Immature natural killer cell (primary cell): ENCODE results near the gene ZIC2. TPM values are rescaled to one million over a fixed set of nuclear protein-coding genes. Genes with fewer than 3 reads are reported as not detected.
A peak's percentile ranks its signal among the peaks of the same experiment; 100 is the strongest.
"Not testable (repeated sequence)": the region's sequence is repeated elsewhere in the genome, so short reads cannot be mapped to it uniquely, and the experiment has no call there.

ENCODE experiments used
- DNase-seq, 3 donors: peaks; one replicate each; pipeline ENCODE4 v3.0.0; 2022; ENCODE audit warnings: mixed read lengths in 1 of 3
- H3K27ac Mint-ChIP-seq, 6 donors: one replicate each; pipeline ENCODE4 v1.8.0; 2020; ENCODE audit warnings: mixed read lengths in 6 of 6, mild to moderate bottlenecking in 5 of 6, inconsistent platforms in 4 of 6, moderate library complexity in 3 of 6
- H3K27me3 Mint-ChIP-seq, 3 donors: one replicate each; pipeline ENCODE4 v1.8.0; 2020 to 2021; ENCODE audit warnings: low read depth in 3 of 3, mild to moderate bottlenecking in 3 of 3, mixed read lengths in 3 of 3, moderate library complexity in 3 of 3, inconsistent platforms in 1 of 3
- H3K36me3 Mint-ChIP-seq, 3 donors: one replicate each; pipeline ENCODE4 v1.8.0; 2020; ENCODE audit warnings: mixed read lengths in 3 of 3, inconsistent platforms in 2 of 3, mild to moderate bottlenecking in 2 of 3
- H3K4me1 Mint-ChIP-seq, 2 donors: one replicate each; pipeline ENCODE4 v1.8.0; 2020; ENCODE audit warnings: inconsistent platforms in 2 of 2, mild to moderate bottlenecking in 2 of 2, mixed read lengths in 2 of 2, moderate library complexity in 1 of 2
- H3K4me3 Mint-ChIP-seq, 5 donors: one replicate each; pipeline ENCODE4 v1.8.0; 2020; ENCODE audit warnings: mild to moderate bottlenecking in 5 of 5, mixed read lengths in 5 of 5, inconsistent platforms in 3 of 5, moderate library complexity in 3 of 5
- H3K9me3 Mint-ChIP-seq, 6 donors: one replicate each; pipeline ENCODE4 v1.8.0; 2020; ENCODE audit warnings: mild to moderate bottlenecking in 6 of 6, mixed read lengths in 6 of 6, inconsistent platforms in 4 of 6, moderate library complexity in 3 of 6
- polyA plus RNA-seq, 3 donors: library from polyadenylated mRNA; unstranded; fragments of 300-500 nt; fragmentation: Illumina TruSeq; gene quantifications; one replicate each; pipeline ENCODE4 v1.2.3, GENCODE V29; 2021

Gene ZIC2
- polyA plus RNA-seq, 3 donors from 2014 or later, result not detected

- H3K4me1 Mint-ChIP-seq, result peaks cover 3 to 10% of the 10 kb centered on the region in 2 donors
- peaks cover 61 to 64% (median 63%) of the 10 kb centered on the region in 3 donors for H3K27me3 Mint-ChIP-seq
- H3K9me3 Mint-ChIP-seq, result peaks cover 7 to 50% (median 18%) of the 10 kb centered on the region in 6 donors
- H3K36me3 Mint-ChIP-seq, result peaks cover 0 to 19% (median 3%) of the 10 kb centered on the region in 3 donors
- peak overlapping the region in 1 of 6 donors; percentile 35 for H3K27ac Mint-ChIP-seq
- DNase-seq, result no peak
- H3K4me3 Mint-ChIP-seq, result peak overlapping the region in 1 of 5 donors; percentile 52
These were observed 14.9 kb downstream of the ZIC2 start for GRCh38 chr13:99996381-99996973.

- Mint-ChIP-seq H3K9me3 (peaks cover 7 to 45% (median 14%) of the 10 kb centered on the region in 6 donors), H3K27ac (no peak overlapping the region), H3K27me3 (peaks cover 51 to 52% (median 52%) of the 10 kb centered on the region in 3 donors), H3K36me3 (peaks cover 0 to 19% (median 3%) of the 10 kb centered on the region in 3 donors), H3K4me3 (peak overlapping the region in 1 of 5 donors; percentile 49), H3K4me1 (peaks cover 3 to 10% of the 10 kb centered on the region in 2 donors)
- no peak for DNase-seq
These were observed 16.2 kb downstream of the ZIC2 start for GRCh38 chr13:99997702-99998214.

- H3K27me3 Mint-ChIP-seq, result peaks cover 47 to 50% (median 47%) of the 10 kb centered on the region in 3 donors
- H3K9me3 Mint-ChIP-seq, result peaks cover 6 to 45% (median 12%) of the 10 kb centered on the region in 6 donors
- H3K4me3 Mint-ChIP-seq, result peak overlapping the region in 1 of 5 donors; percentile 49
- no peak for DNase-seq
- peaks cover 0 to 19% (median 3%) of the 10 kb centered on the region in 3 donors for H3K36me3 Mint-ChIP-seq
- H3K27ac Mint-ChIP-seq, result no peak overlapping the region
- peaks cover 3 to 10% of the 10 kb centered on the region in 2 donors for H3K4me1 Mint-ChIP-seq
These were observed 16.7 kb downstream of the ZIC2 start for GRCh38 chr13:99998261-99998660.

- H3K36me3 Mint-ChIP-seq, result no peaks in the 10 kb centered on the region
- peaks cover 5 to 8% (median 5%) of the 10 kb centered on the region in 3 donors for H3K27me3 Mint-ChIP-seq
- no peaks in the 10 kb centered on the region for H3K9me3 Mint-ChIP-seq
- DNase-seq, result no peak
- no peaks in the 10 kb centered on the region for H3K4me1 Mint-ChIP-seq
- H3K27ac Mint-ChIP-seq, result no peak overlapping the region
- no peak overlapping the region for H3K4me3 Mint-ChIP-seq
These were observed 33.0 kb downstream of the ZIC2 start for GRCh38 chr13:100014621-100015020.

- no peaks in the 10 kb centered on the region for H3K9me3 Mint-ChIP-seq
- no peak overlapping the region for H3K4me3 Mint-ChIP-seq
- H3K36me3 Mint-ChIP-seq, result no peaks in the 10 kb centered on the region
- no peaks in the 10 kb centered on the region for H3K4me1 Mint-ChIP-seq
- DNase-seq, result no peak
- no peak overlapping the region for H3K27ac Mint-ChIP-seq
- H3K27me3 Mint-ChIP-seq, result peaks cover 0 to 5% (median 4%) of the 10 kb centered on the region in 3 donors
These were observed 38.3 kb downstream of the ZIC2 start for GRCh38 chr13:100019780-100020356.

- peaks cover under 1 to 4% (median 2%) of the 10 kb centered on the region in 3 donors for H3K27me3 Mint-ChIP-seq
- DNase-seq, result no peak
- H3K4me1 Mint-ChIP-seq, result no peaks in the 10 kb centered on the region
- no peak overlapping the region for H3K4me3 Mint-ChIP-seq
- no peak overlapping the region for H3K27ac Mint-ChIP-seq
- H3K36me3 Mint-ChIP-seq, result no peaks in the 10 kb centered on the region
- no peaks in the 10 kb centered on the region for H3K9me3 Mint-ChIP-seq
These were observed 41.2 kb downstream of the ZIC2 start for GRCh38 chr13:100022798-100023197.

- no peaks in the 10 kb centered on the region for H3K4me1 Mint-ChIP-seq
These were observed 42.4 kb downstream of the ZIC2 start for GRCh38 chr13:100024023-100024422.

GRCh38 chr13:100029933-100030332 is 48.3 kb downstream of the ZIC2 start:
- Mint-ChIP-seq H3K27me3 (peaks cover 2 to 7% (median 5%) of the 10 kb centered on the region in 3 donors), H3K27ac (no peak overlapping the region), H3K4me3 (no peak overlapping the region), H3K9me3 (no peaks in the 10 kb centered on the region), H3K36me3 (peaks cover 0 to 3% (median 0%) of the 10 kb centered on the region in 3 donors), H3K4me1 (no peaks in the 10 kb centered on the region)
- no peak for DNase-seq

More at GRCh38 chr13:100024023-100024422, 42.4 kb downstream of the ZIC2 start:
- H3K27ac Mint-ChIP-seq, result no peak overlapping the region
- H3K27me3 Mint-ChIP-seq, result peaks cover under 1 to 4% (median 3%) of the 10 kb centered on the region in 3 donors
- no peaks in the 10 kb centered on the region for H3K9me3 Mint-ChIP-seq
- peaks cover 0 to 3% (median 0%) of the 10 kb centered on the region in 3 donors for H3K36me3 Mint-ChIP-seq
- no peak overlapping the region for H3K4me3 Mint-ChIP-seq
- no peak for DNase-seq

GRCh38 chr13:100032642-100033041 is 51.1 kb downstream of the ZIC2 start:
- not testable (repeated sequence) for DNase-seq, H3K36me3 Mint-ChIP-seq, H3K27ac Mint-ChIP-seq, H3K4me3 Mint-ChIP-seq, H3K9me3 Mint-ChIP-seq, H3K27me3 Mint-ChIP-seq, H3K4me1 Mint-ChIP-seq

GRCh38 chr13:100035936-100036335 is 54.4 kb downstream of the ZIC2 start:
- H3K36me3 Mint-ChIP-seq, result no peaks in the 10 kb centered on the region
- no peak overlapping the region for H3K4me3 Mint-ChIP-seq
- H3K9me3 Mint-ChIP-seq, result no peaks in the 10 kb centered on the region
- H3K27ac Mint-ChIP-seq, result no peak overlapping the region
- no peak for DNase-seq
- H3K27me3 Mint-ChIP-seq, result peaks cover 2 to 6% (median 2%) of the 10 kb centered on the region in 3 donors
- no peaks in the 10 kb centered on the region for H3K4me1 Mint-ChIP-seq

Other genes starting within 250 kb of the ZIC2 start
- not detected for gene ZIC5, start 10.0 kb upstream of the ZIC2 start, polyA plus RNA-seq
- gene PCCA, start 107.3 kb downstream of the ZIC2 start, polyA plus RNA-seq, result 10 to 100 TPM in 2 of 3 donors, 1 to 10 TPM in 1; 7.9 to 14.0 (median 11.4) TPM